ENCODE data around the gene CAMTA2.

Gene CAMTA2

GRCh38 chr17:5014357-5014756 is 26.9 kb upstream of the CAMTA2 start:
- no peak for DNase-seq (ENCODE audit: extremely low spot score)
- no peak for TF ChIP-seq PKNOX1 (IDR thresholded peaks at IDR 0.05)
- no peak for TF ChIP-seq L3MBTL2 (conservative IDR thresholded peaks at IDR 0.05)
- no peak for TF ChIP-seq LEF1 (IDR thresholded peaks at IDR 0.05; ENCODE audit: borderline replicate concordance)
- no peak for TF ChIP-seq FOXK2 (IDR thresholded peaks at IDR 0.05)
- no peak for TF ChIP-seq SUZ12 (IDR thresholded peaks at IDR 0.05)
- ChIA-PET CTCF (no interaction called here), POLR2A (no interaction called here)

GRCh38 chr17:5011928-5012327 is 24.5 kb upstream of the CAMTA2 start:
- TF ChIP-seq ZNF384 (IDR thresholded peaks at IDR 0.05): no peak
- no peak for TF ChIP-seq ELF4 (IDR thresholded peaks at IDR 0.05)
- TF ChIP-seq BHLHE40 (IDR thresholded peaks at IDR 0.05; ENCODE audit: borderline replicate concordance): no peak
- no peak for TF ChIP-seq ARNT (IDR thresholded peaks at IDR 0.05)
- TF ChIP-seq NFRKB (IDR thresholded peaks at IDR 0.05): no peak
- TF ChIP-seq TARDBP (IDR thresholded peaks at IDR 0.05): no peak
- TF ChIP-seq FOXA1 (IDR thresholded peaks at IDR 0.05): no peak
- no peak for TF ChIP-seq HDGF (IDR thresholded peaks at IDR 0.05; ENCODE audit: borderline replicate concordance)
- TF ChIP-seq SUZ12 (IDR thresholded peaks at IDR 0.05): no peak
- TF ChIP-seq LEF1 (IDR thresholded peaks at IDR 0.05; ENCODE audit: borderline replicate concordance): no peak
- TF ChIP-seq SP1 (IDR thresholded peaks at IDR 0.05): no peak
- no peak for TF ChIP-seq PKNOX1 (IDR thresholded peaks at IDR 0.05)
- POLR2A ChIA-PET: no interaction called here
- no peak for DNase-seq (ENCODE audit: extremely low spot score)
- CTCF ChIA-PET: no interaction called here

- DNase-seq (ENCODE audit: extremely low spot score): no peak
- ChIA-PET POLR2A (no interaction called here), CTCF (no interaction called here)
- TF ChIP-seq PKNOX1 (IDR thresholded peaks at IDR 0.05) (no peak), TARDBP (IDR thresholded peaks at IDR 0.05) (no peak), FOXM1 (IDR thresholded peaks at IDR 0.05; ENCODE audit: borderline replicate concordance) (no peak), BHLHE40 (IDR thresholded peaks at IDR 0.05; ENCODE audit: borderline replicate concordance) (no peak), FOXK2 (IDR thresholded peaks at IDR 0.05) (no peak), ARNT (IDR thresholded peaks at IDR 0.05) (no peak), ZNF384 (IDR thresholded peaks at IDR 0.05) (no peak), FOXA1 (IDR thresholded peaks at IDR 0.05) (no peak), NFRKB (IDR thresholded peaks at IDR 0.05) (no peak), L3MBTL2 (conservative IDR thresholded peaks at IDR 0.05) (no peak), LEF1 (IDR thresholded peaks at IDR 0.05; ENCODE audit: borderline replicate concordance) (no peak), HDGF (IDR thresholded peaks at IDR 0.05; ENCODE audit: borderline replicate concordance) (no peak)
Observed at GRCh38 chr17:5003214-5003867, 15.9 kb upstream of the CAMTA2 start.

- POLR2A ChIA-PET: interaction anchor here (1.3 kb wide), 1 partner anchor 35 kb away, joined by 3 read pairs; the partner anchor contains the start of gene SPAG7
- no peak for DNase-seq (ENCODE audit: extremely low spot score)
- TF ChIP-seq L3MBTL2 (conservative IDR thresholded peaks at IDR 0.05): no peak
- no peak for TF ChIP-seq SP1 (IDR thresholded peaks at IDR 0.05)
- TF ChIP-seq BHLHE40 (IDR thresholded peaks at IDR 0.05; ENCODE audit: borderline replicate concordance): no peak
- no peak for TF ChIP-seq TARDBP (IDR thresholded peaks at IDR 0.05)
- TF ChIP-seq NFRKB (IDR thresholded peaks at IDR 0.05): no peak
- no peak for TF ChIP-seq LEF1 (IDR thresholded peaks at IDR 0.05; ENCODE audit: borderline replicate concordance)
- TF ChIP-seq PKNOX1 (IDR thresholded peaks at IDR 0.05): no peak
- TF ChIP-seq ELF4 (IDR thresholded peaks at IDR 0.05): no peak
- TF ChIP-seq FOXM1 (IDR thresholded peaks at IDR 0.05; ENCODE audit: borderline replicate concordance): no peak
- no peak for TF ChIP-seq SUZ12 (IDR thresholded peaks at IDR 0.05)
- no peak for TF ChIP-seq HDGF (IDR thresholded peaks at IDR 0.05; ENCODE audit: borderline replicate concordance)
- no peak for TF ChIP-seq ZNF384 (IDR thresholded peaks at IDR 0.05)
- no peak for TF ChIP-seq FOXK2 (IDR thresholded peaks at IDR 0.05)
- no peak for TF ChIP-seq CTBP1 (IDR thresholded peaks at IDR 0.05; ENCODE audit: borderline replicate concordance)
- TF ChIP-seq FOXA1 (IDR thresholded peaks at IDR 0.05): no peak
- TF ChIP-seq ARNT (IDR thresholded peaks at IDR 0.05): no peak
- CTCF ChIA-PET: no interaction called here
Observed at GRCh38 chr17:5002121-5002788, 14.8 kb upstream of the CAMTA2 start.

- POLR2A ChIA-PET: interaction anchor here (0.9 to 1.2 kb wide), 2 partner anchors 11 to 13 kb away, joined by 3 to 5 read pairs; partner anchors contain the start of gene CAMTA2
- TF ChIP-seq SUZ12 (IDR thresholded peaks at IDR 0.05) (no peak), LEF1 (IDR thresholded peaks at IDR 0.05; ENCODE audit: borderline replicate concordance) (no peak), PKNOX1 (IDR thresholded peaks at IDR 0.05) (no peak), L3MBTL2 (conservative IDR thresholded peaks at IDR 0.05) (no peak), ELF4 (IDR thresholded peaks at IDR 0.05) (no peak), NFRKB (IDR thresholded peaks at IDR 0.05) (no peak), FOXM1 (IDR thresholded peaks at IDR 0.05; ENCODE audit: borderline replicate concordance) (no peak), ARNT (IDR thresholded peaks at IDR 0.05) (no peak), TARDBP (IDR thresholded peaks at IDR 0.05) (no peak), SP1 (IDR thresholded peaks at IDR 0.05) (no peak), BHLHE40 (IDR thresholded peaks at IDR 0.05; ENCODE audit: borderline replicate concordance) (no peak), FOXA1 (IDR thresholded peaks at IDR 0.05) (no peak), ZNF384 (IDR thresholded peaks at IDR 0.05) (no peak)
- CTCF ChIA-PET: no interaction called here
- no peak for DNase-seq (ENCODE audit: extremely low spot score)
Observed at GRCh38 chr17:5000237-5000639, 12.8 kb upstream of the CAMTA2 start.

Data from HEK293T (cell line).